ENCODE results near the gene RTL3.

The RTL3 gene

DNA sequence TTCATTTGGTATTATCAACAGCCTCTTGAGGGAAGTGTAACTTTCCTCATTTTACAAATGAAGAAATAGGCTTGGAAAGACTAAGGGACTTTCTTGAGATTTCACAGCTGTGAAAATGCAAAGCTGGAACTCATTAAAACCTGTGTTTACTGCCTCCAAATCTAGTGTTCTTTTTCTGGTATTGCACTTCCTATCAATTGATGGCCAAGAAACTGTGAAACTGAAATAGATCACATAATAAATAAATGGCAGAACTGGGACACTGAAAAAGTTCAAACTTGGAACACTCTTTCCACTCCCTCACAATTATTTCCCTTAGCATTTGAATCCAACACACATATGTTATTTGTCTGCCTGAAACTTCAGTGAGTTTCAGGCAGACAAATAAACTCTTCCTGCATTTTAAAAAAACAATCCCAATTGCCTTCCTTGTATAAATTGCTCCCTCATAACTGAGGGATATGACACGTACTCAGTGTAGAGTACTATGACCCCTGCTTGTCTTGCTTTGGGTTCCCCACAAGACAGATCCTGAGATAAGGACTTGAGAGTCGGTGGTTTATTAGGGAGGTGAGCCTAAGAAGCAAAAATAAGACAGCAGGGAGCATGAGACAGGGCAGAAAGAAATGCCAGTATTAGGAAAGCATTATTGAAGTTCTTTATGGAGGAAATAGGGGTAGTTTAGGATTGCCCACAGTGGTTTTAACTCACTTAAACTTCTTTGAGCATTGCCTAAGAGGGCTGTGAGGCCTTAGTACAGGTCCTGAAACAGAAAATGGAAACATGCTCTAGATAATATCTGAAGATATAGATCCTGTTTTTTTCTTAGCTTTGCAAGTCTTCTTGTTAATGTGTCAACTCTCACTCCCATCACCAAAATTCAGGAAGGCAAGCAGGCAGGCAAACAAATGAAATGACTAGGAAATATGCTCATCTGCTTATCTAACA lies 33.9 kb downstream of the RTL3 start:
- H3K27me3 ChIP-seq: no peaks in the 10 kb centered on the region; a peak in 1 of 22 replicates
- no peaks in the 10 kb centered on the region for H4K20me1 ChIP-seq
- H3K4me3 ChIP-seq: no peak overlapping the region
- no peak overlapping the region for H3K27ac ChIP-seq
- H3K36me3 ChIP-seq: no peaks in the 10 kb centered on the region
- H3K9me3 ChIP-seq (replicated peaks in 1 of 11): peaks cover 15 to 32% (median 25%) of the 10 kb centered on the region in 11 experiments
- no peaks in the 10 kb centered on the region for H3K4me1 ChIP-seq
- TF ChIP-seq Cebpa-rat (IDR thresholded peaks at IDR 0.05): no peak
- no peak overlapping the region for H3K4me2 ChIP-seq
- no peak overlapping the region for H3K9ac ChIP-seq

GRCh38 chrX:78624426-78624825 lies 34.7 kb downstream of the RTL3 start:
- H3K27ac ChIP-seq: no peak overlapping the region
- H3K4me2 ChIP-seq: no peak overlapping the region
- no peak for TF ChIP-seq Cebpa-rat (IDR thresholded peaks at IDR 0.05)
- no peaks in the 10 kb centered on the region for H3K36me3 ChIP-seq
- no peak overlapping the region for H3K9ac ChIP-seq
- no peaks in the 10 kb centered on the region for H3K27me3 ChIP-seq
- H3K4me1 ChIP-seq: no peaks in the 10 kb centered on the region
- H3K9me3 ChIP-seq (replicated peaks in 1 of 11): peaks cover 17 to 31% (median 21%) of the 10 kb centered on the region in 11 experiments; a peak in 21 of 22 replicates
- H3K4me3 ChIP-seq: no peak overlapping the region
- H4K20me1 ChIP-seq: no peaks in the 10 kb centered on the region

- no peak overlapping the region for H3K9ac ChIP-seq
- no peaks in the 10 kb centered on the region for H3K4me1 ChIP-seq
- peaks cover 7 to 20% (median 12%) of the 10 kb centered on the region in 11 experiments; a peak in 17 of 22 replicates for H3K9me3 ChIP-seq (replicated peaks in 1 of 11)
- no peaks in the 10 kb centered on the region for H3K36me3 ChIP-seq
- TF ChIP-seq Cebpa-rat (IDR thresholded peaks at IDR 0.05): no peak
- H3K4me2 ChIP-seq: no peak overlapping the region
- H4K20me1 ChIP-seq: no peaks in the 10 kb centered on the region
- H3K4me3 ChIP-seq: no peak overlapping the region
- no peak overlapping the region for H3K27ac ChIP-seq
- no peaks in the 10 kb centered on the region for H3K27me3 ChIP-seq
These were observed 36.3 kb downstream of the RTL3 start for GRCh38 chrX:78622831-78623230.

GRCh38 chrX:78619834-78620233 lies 39.3 kb downstream of the RTL3 start:
- Histone ChIP-seq H3K9me3 (replicated peaks in 1 of 11) (peaks cover 0 to 13% (median 0%) of the 10 kb centered on the region in 11 experiments; a peak in 4 of 22 replicates), H3K27ac (no peak overlapping the region), H3K27me3 (no peaks in the 10 kb centered on the region), H3K4me3 (no peak overlapping the region), H3K9ac (no peak overlapping the region), H3K36me3 (no peaks in the 10 kb centered on the region), H3K4me2 (no peak overlapping the region), H4K20me1 (no peaks in the 10 kb centered on the region), H3K4me1 (no peaks in the 10 kb centered on the region)
- no peak for TF ChIP-seq Cebpa-rat (IDR thresholded peaks at IDR 0.05)

GRCh38 chrX:78618987-78619386 lies 40.1 kb downstream of the RTL3 start:
- no peak for TF ChIP-seq Cebpa-rat (IDR thresholded peaks at IDR 0.05)
- Histone ChIP-seq H3K36me3 (no peaks in the 10 kb centered on the region), H4K20me1 (no peaks in the 10 kb centered on the region), H3K9me3 (replicated peaks in 1 of 11) (peaks cover 0 to 13% (median 0%) of the 10 kb centered on the region in 11 experiments; a peak in 4 of 22 replicates), H3K9ac (no peak overlapping the region), H3K4me2 (no peak overlapping the region), H3K27me3 (no peaks in the 10 kb centered on the region), H3K4me3 (no peak overlapping the region), H3K4me1 (no peaks in the 10 kb centered on the region), H3K27ac (no peak overlapping the region)

- Histone ChIP-seq H3K4me2 (no peak overlapping the region), H3K27ac (no peak overlapping the region), H3K27me3 (no peaks in the 10 kb centered on the region; a peak in 1 of 22 replicates), H3K9me3 (replicated peaks in 1 of 11) (peaks cover 0 to 6% (median 0%) of the 10 kb centered on the region in 11 experiments; a peak in 4 of 22 replicates), H3K36me3 (no peaks in the 10 kb centered on the region), H3K4me1 (no peaks in the 10 kb centered on the region), H3K4me3 (no peak overlapping the region), H4K20me1 (no peaks in the 10 kb centered on the region), H3K9ac (no peak overlapping the region)
- TF ChIP-seq Cebpa-rat (IDR thresholded peaks at IDR 0.05): no peak
These were observed 44.9 kb downstream of the RTL3 start for GRCh38 chrX:78614264-78614663.
